Right lobe of liver (tissue), 6 donors: ENCODE measurements around the gene PDE4B. TPM values are rescaled to one million over a fixed set of nuclear protein-coding genes. Genes with fewer than 3 reads are reported as not detected.
"Not testable (repeated sequence)": the region's sequence is repeated elsewhere in the genome, so short reads cannot be mapped to it uniquely, and the experiment has no call there.

Source experiments
- ATAC-seq, 4 donors: fragments of 200-7000 bp; cut with Tn5 transposase; one replicate each; pipeline ENCODE4 v1.9.1; 2020; ENCODE audit warnings: mild to moderate bottlenecking in 4 of 4, moderate library complexity in 4 of 4
- DNase-seq, 3 donors: peaks; one replicate each; pipeline ENCODE4 v3.0.0-alpha.2; 2020
- H3K27ac ChIP-seq, 3 donors: fragments of 200-600 bp; one replicate each; pipeline ENCODE4 v1.8.0; 2022
- H3K27me3 ChIP-seq, 2 donors: fragments of 200-600 bp; one replicate each; pipeline ENCODE4 v1.8.0; 2022
- H3K36me3 ChIP-seq, 4 donors: fragments of 200-600 bp; sonication (generic) in 1 of 4; one replicate each; pipeline versions ENCODE4 v1.5.1 to v1.8.0; 2017 to 2022; ENCODE audit warnings: control low read depth in 1 of 4
- H3K4me1 ChIP-seq, 4 donors: fragments of 200-600 bp; sonication (generic) in 1 of 4; one replicate each; pipeline versions ENCODE4 v1.5.1 to v1.8.0; 2017 to 2022; ENCODE audit warnings: control low read depth in 1 of 4
- H3K4me3 ChIP-seq, 3 donors: fragments of 200-600 bp; one replicate each; pipeline ENCODE4 v1.8.0; 2022
- H3K9me3 ChIP-seq, 4 donors: fragments of 200-600 bp; sonication (generic) in 1 of 4; one replicate each; pipeline versions ENCODE4 v1.5.1 to v1.8.0; 2017 to 2022; ENCODE audit warnings: control low read depth in 1 of 4
- POLR2A ChIP-seq: fragments of 450-650 bp; IDR thresholded peaks from one replicate; pipeline ENCODE4 v1.6.1; 2017; ENCODE audit warnings: antibody characterized with exemption, mild to moderate bottlenecking
- WGBS: methylation state at CpG from one replicate; pipeline ENCODE4 v1.1.6; 2018; ENCODE audit warnings: low coverage, low lambda C conversion rate; ENCODE audit not compliant: insufficient coverage; ENCODE audit errors: missing lambda C conversion rate; 5-methylcytosine and 5-hydroxymethylcytosine counted together
- intact Hi-C, 2 donors: fragments of 100-400 bp; cut with DNase I; formaldehyde crosslinking; loops; one replicate each; pipeline versions ENCODE4 v1.11.2 to v1.14.1; 2022
- total RNA-seq, 6 experiments: library from RNA; depleted of rRNA in 2 of 6; stranded (reverse); fragments of >200 nt in 2 of 6; fragmentation: NEBNext Ultra II Directional in 3 of 6; extraction: Animal tissue kit (Norgen Biotek cat#: 25700) in 3 of 6; gene quantifications; one replicate each; pipeline versions ENCODE4 v1.1.0 to v1.2.4, GENCODE V29; 2016 to 2023
- TF ChIP-seq, protein P1 (sequence below), 4 donors: fragments of 200-600 bp in 3 of 4; fragments of 450-650 bp in 1 of 4; IDR thresholded peaks; one replicate each; pipeline versions ENCODE4 v1.5.1 to v1.8.0; 2016 to 2022; ENCODE audit warnings: antibody characterized with exemption in 4 of 4, mild to moderate bottlenecking in 2 of 4
- donor health status: DM: no; HTN: yes; CAD: no.
- donor health status: DM: no; HTN: no; CAD: no.
- donor health status: DM: no; HTN: no; CAD: no.
- donor health status: DM: no; HTN: yes; CAD: no.
- donor health status: DM: no; HTN: yes; CAD: no.

Gene PDE4B
- total RNA-seq, 6 experiments from 2014 or later, result 1.4 to 6.4 (median 2.4) TPM

DNA sequence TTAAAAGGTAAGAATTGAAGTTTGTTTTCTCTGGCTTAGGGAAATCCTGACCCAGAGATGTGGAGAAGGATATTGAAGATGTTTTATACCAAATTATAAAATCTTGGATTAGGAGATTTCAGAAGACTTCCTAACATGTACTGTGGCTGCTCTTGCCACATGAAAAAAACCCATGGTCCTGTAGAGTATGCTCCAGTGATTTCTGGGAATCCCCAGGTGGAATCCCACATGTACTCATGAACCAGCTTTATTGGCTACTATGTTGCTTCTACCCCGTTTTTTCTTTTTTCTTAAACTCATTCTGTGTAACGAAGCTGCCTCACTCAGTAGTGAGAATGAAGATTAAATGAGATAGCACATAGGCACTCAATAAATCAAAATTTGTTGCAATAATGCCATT, 608.5 kb downstream of the PDE4B start:
- no peak for DNase-seq
- H3K4me3 ChIP-seq, result no peak overlapping the region
- H3K27me3 ChIP-seq, result no peaks in the 10 kb centered on the region
- WGBS, result 67% methylated on average over 2 of the region's 2 CpGs
- H3K36me3 ChIP-seq, result no peaks in the 10 kb centered on the region
- no peak for ATAC-seq
- H3K9me3 ChIP-seq, result no peaks in the 10 kb centered on the region
- H3K4me1 ChIP-seq, result peaks cover 0 to 6% (median 0%) of the 10 kb centered on the region in 4 donors
- no peak overlapping the region for H3K27ac ChIP-seq
- intact Hi-C loops, result no loop called here
- TF ChIP-seq, protein P1, sequence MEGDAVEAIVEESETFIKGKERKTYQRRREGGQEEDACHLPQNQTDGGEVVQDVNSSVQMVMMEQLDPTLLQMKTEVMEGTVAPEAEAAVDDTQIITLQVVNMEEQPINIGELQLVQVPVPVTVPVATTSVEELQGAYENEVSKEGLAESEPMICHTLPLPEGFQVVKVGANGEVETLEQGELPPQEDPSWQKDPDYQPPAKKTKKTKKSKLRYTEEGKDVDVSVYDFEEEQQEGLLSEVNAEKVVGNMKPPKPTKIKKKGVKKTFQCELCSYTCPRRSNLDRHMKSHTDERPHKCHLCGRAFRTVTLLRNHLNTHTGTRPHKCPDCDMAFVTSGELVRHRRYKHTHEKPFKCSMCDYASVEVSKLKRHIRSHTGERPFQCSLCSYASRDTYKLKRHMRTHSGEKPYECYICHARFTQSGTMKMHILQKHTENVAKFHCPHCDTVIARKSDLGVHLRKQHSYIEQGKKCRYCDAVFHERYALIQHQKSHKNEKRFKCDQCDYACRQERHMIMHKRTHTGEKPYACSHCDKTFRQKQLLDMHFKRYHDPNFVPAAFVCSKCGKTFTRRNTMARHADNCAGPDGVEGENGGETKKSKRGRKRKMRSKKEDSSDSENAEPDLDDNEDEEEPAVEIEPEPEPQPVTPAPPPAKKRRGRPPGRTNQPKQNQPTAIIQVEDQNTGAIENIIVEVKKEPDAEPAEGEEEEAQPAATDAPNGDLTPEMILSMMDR (IDR thresholded peaks at IDR 0.05), result no peak
- no peak for TF ChIP-seq POLR2A

DNA sequence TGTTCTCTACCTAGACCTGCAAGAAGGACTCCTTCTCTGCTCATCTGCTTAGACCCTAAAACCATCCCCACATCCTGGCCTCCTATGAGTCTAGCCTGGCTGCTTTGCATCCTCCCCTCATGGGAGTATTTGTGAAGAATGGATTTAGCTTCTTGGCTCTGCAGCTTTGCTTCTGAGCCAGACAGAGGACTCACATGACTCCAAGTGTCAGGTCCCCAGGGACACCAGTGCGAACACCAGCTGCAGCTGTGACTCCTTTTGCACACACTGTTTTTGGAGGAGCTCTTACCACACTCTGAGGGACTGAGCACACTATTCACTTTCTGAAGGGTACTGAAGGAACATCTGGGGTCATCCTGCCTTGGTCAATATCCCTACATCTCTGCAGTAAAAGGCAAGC, 609.5 kb downstream of the PDE4B start:
- Histone ChIP-seq H3K27ac (no peak overlapping the region), H3K9me3 (no peaks in the 10 kb centered on the region), H3K27me3 (no peaks in the 10 kb centered on the region), H3K4me1 (peaks cover 0 to 6% (median 0%) of the 10 kb centered on the region in 4 donors), H3K4me3 (no peak overlapping the region), H3K36me3 (no peaks in the 10 kb centered on the region)
- intact Hi-C loops, result no loop called here
- TF ChIP-seq, protein P1 (IDR thresholded peaks at IDR 0.05), result no peak
- TF ChIP-seq POLR2A, result no peak
- peak in 3 of 4 donors; percentile 34 to 59 (median 38) for ATAC-seq
- DNase-seq, result no peak
- no CpG with 5 or more reads among the region's 1 CpG for WGBS

DNA sequence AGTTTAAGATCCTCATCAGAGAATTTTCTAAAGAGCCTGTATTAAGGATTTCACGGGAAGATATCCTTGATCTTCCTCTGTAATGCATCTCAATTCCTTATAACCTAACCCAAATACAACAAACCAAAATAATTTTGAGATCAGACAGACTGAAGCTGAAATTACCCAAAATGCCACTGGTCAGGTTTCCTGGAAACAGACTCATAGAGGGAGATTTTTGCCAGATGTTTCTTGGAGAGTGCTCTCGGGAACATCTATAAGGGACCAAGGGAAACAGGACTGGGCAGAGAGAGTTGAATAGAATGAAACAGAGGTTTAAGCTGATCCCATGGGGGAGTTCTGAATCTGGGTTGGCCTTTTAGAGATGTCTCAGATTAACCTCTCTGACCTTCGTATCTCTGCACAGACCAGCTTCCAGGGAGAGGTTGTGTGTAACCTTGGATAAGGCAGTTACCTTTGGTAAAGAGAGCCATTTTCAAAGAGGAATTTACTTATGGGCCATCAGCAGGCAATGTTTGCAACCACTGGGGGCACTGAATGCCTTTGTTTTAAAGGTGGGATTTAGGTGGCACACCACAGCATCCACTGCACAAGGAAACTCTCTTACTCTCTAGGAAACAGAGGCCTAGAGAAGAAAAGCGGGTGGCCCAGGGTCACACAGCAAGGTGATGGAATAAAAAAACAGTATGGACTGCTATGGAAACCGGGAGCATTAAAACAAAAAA, 610.5 kb downstream of the PDE4B start:
- intact Hi-C loops, result no loop called here
- ATAC-seq (no peak), DNase-seq (no peak)
- WGBS, result 95% methylated on average over 5 of the region's 5 CpGs
- no peak overlapping the region for H3K4me3 ChIP-seq
- H3K4me1 ChIP-seq, result peaks cover 0 to 6% (median 0%) of the 10 kb centered on the region in 4 donors
- H3K27me3 ChIP-seq, result no peaks in the 10 kb centered on the region
- no peaks in the 10 kb centered on the region for H3K36me3 ChIP-seq
- no peaks in the 10 kb centered on the region for H3K9me3 ChIP-seq
- no peak for TF ChIP-seq POLR2A
- TF ChIP-seq, protein P1 (IDR thresholded peaks at IDR 0.05), result no peak
- H3K27ac ChIP-seq, result no peak overlapping the region

DNA sequence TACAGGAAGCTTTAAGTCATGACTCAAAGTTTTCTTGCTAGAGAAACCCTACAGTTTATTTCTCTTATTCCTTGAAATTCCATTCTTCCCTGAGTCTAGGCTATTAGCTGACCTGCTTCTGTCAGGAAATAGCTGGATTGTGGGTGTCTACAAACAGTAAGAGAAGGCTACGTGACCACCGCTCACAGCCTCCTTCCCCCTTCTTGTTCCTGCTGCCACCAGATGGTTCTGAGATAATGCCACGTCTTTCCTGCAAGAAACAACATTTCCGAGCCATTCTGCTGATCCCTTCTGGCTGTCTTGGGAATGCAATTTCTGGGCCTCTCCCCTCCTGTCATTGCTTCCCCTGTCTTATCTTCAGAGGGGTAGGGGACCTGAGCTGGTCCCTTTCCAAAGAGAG, 612.4 kb downstream of the PDE4B start:
- H3K36me3 ChIP-seq, result no peaks in the 10 kb centered on the region
- no peak for ATAC-seq

DNA sequence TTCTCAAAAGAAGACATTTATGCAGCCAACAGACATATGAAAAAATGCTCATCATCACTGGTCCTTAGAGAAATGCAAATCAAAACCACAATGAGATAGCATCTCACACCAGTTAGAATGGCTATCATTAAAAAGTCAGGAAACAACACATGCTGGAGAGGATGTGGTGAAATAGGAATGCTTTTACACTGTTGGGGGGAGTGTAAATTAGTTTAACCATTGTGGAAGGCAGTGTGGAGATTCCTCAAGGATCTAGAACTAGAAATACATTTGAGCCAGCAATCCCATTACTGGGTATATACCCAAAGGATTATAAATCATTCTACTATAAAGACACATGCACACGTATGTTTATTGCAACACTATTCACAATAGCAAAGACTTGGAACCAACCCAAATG, 618.8 kb downstream of the PDE4B start:
- H3K4me1 ChIP-seq, result peaks cover 0 to 25% (median 5%) of the 10 kb centered on the region in 4 donors
- H3K36me3 ChIP-seq, H3K27ac ChIP-seq, intact Hi-C loops, H3K9me3 ChIP-seq, DNase-seq, ATAC-seq, H3K27me3 ChIP-seq, H3K4me3 ChIP-seq: not testable (repeated sequence)
- 50% methylated on average over 1 of the region's 1 CpG for WGBS

More for the DNA sequence above, 612.4 kb downstream of the PDE4B start:
- Histone ChIP-seq H3K27me3 (no peaks in the 10 kb centered on the region), H3K4me1 (peaks cover 0 to 6% (median 0%) of the 10 kb centered on the region in 4 donors), H3K4me3 (no peak overlapping the region), H3K27ac (no peak overlapping the region), H3K9me3 (no peaks in the 10 kb centered on the region)
- no peak for DNase-seq
- WGBS, result 81% methylated on average over 4 of the region's 4 CpGs
- TF ChIP-seq POLR2A, result no peak
- TF ChIP-seq, protein P1 (IDR thresholded peaks at IDR 0.05), result no peak
- intact Hi-C loops, result no loop called here
